WTC11 (cell line): ENCODE results near the gene PPP1R10. TPM values are rescaled to one million over a fixed set of nuclear protein-coding genes. Genes with fewer than 3 reads are reported as not detected.

Experiments
- ATAC-seq: fragments of 200-7000 bp; cut with Tn5 transposase; 2 replicates; pipeline ENCODE4 v1.10.0; 2021; ENCODE audit warnings: mild to moderate bottlenecking, moderate library complexity
- CTCF ChIA-PET: fragments of 300-600 bp; sonication (Branson Sonifier 250); formaldehyde crosslinking; loops from one replicate; lab custom pipeline; 2021; ENCODE audit warnings: antibody characterized with exemption; lab: Charles Lee
- POLR2A ChIA-PET: fragments of 350-600 bp; sonication (Branson Sonifier 250); formaldehyde crosslinking; loops from one replicate; lab custom pipeline; 2021; ENCODE audit warnings: antibody characterized with exemption; lab: Charles Lee
- DNase-seq: peaks from one replicate; pipeline ENCODE4 v3.0.0; 2021; ENCODE audit warnings: low spot score
- H3K27ac Mint-ChIP-seq: 2 replicates; pipeline ENCODE4 v1.8.0; 2021; ENCODE audit warnings: mixed read lengths
- H3K27me3 Mint-ChIP-seq: 2 replicates; pipeline ENCODE4 v1.8.0; 2021; ENCODE audit warnings: low read depth, mild to moderate bottlenecking, moderate library complexity, mixed read lengths
- H3K36me3 Mint-ChIP-seq: 2 replicates; pipeline ENCODE4 v1.8.0; 2021; ENCODE audit warnings: mixed read lengths
- H3K4me1 Mint-ChIP-seq: 2 replicates; pipeline ENCODE4 v1.8.0; 2022; ENCODE audit warnings: mixed read lengths
- H3K4me3 Mint-ChIP-seq: 2 replicates; pipeline ENCODE4 v1.8.0; 2021; ENCODE audit warnings: mild to moderate bottlenecking, moderate library complexity, mixed read lengths
- H3K9me3 Mint-ChIP-seq: 2 replicates; pipeline ENCODE4 v1.8.0; 2021; ENCODE audit warnings: mixed read lengths
- AR ChIP-seq: fragments of 250-450 bp; sonication (Bioruptor Pico); IDR thresholded peaks from 2 replicates; pipeline ENCODE4 v1.9.0; 2021; ENCODE audit warnings: mild to moderate bottlenecking
- CBFB ChIP-seq: sonication (generic); formaldehyde crosslinking; IDR thresholded peaks from 2 replicates; pipeline ENCODE4 v1.8.1; 2022; ENCODE audit warnings: mild to moderate bottlenecking, low read depth, missing genetic modification reagents
- CDX4 ChIP-seq: fragments of 250-450 bp; sonication (Bioruptor Pico); IDR thresholded peaks from 2 replicates; pipeline ENCODE4 v1.9.0; 2021; ENCODE audit warnings: moderate library complexity, mild to moderate bottlenecking, inconsistent platforms, borderline replicate concordance
- CREB1 ChIP-seq: sonication (generic); formaldehyde crosslinking; IDR thresholded peaks from 2 replicates; pipeline ENCODE4 v1.8.0; 2023; ENCODE audit warnings: mild to moderate bottlenecking, missing genetic modification reagents
- CREM ChIP-seq: sonication (generic); formaldehyde crosslinking; IDR thresholded peaks from 2 replicates; pipeline ENCODE4 v1.8.1; 2022; ENCODE audit warnings: mild to moderate bottlenecking, missing genetic modification reagents, moderate library complexity
- CTCF ChIP-seq: fragments of 200-600 bp; IDR thresholded peaks from 2 replicates; pipeline ENCODE4 v1.8.0; 2022; ENCODE audit warnings: antibody characterized with exemption
- ELF4 ChIP-seq: sonication (generic); formaldehyde crosslinking; IDR thresholded peaks from 2 replicates; pipeline ENCODE4 v1.8.1; 2022; ENCODE audit warnings: low read depth, mild to moderate bottlenecking, moderate library complexity, missing genetic modification reagents
- ESRRA ChIP-seq: sonication (generic); formaldehyde crosslinking; IDR thresholded peaks from 2 replicates; pipeline ENCODE4 v1.8.1; 2022; ENCODE audit warnings: mild to moderate bottlenecking, missing genetic modification reagents, borderline replicate concordance
- FOXJ3 ChIP-seq: sonication (generic); formaldehyde crosslinking; IDR thresholded peaks from 2 replicates; pipeline ENCODE4 v1.9.0; 2021; ENCODE audit warnings: missing genetic modification reagents, mild to moderate bottlenecking, borderline replicate concordance
- FOXP1 ChIP-seq: sonication (generic); formaldehyde crosslinking; IDR thresholded peaks from 2 replicates; pipeline ENCODE4 v1.8.0; 2022; ENCODE audit warnings: missing genetic modification reagents, mild to moderate bottlenecking, moderate library complexity, borderline replicate concordance
- GABPB1 ChIP-seq: sonication (generic); formaldehyde crosslinking; IDR thresholded peaks from 2 replicates; pipeline ENCODE4 v1.8.1; 2023; ENCODE audit warnings: mild to moderate bottlenecking, missing genetic modification reagents
- GRHL2 ChIP-seq: fragments of 250-450 bp; sonication (Bioruptor Pico); IDR thresholded peaks from 2 replicates; pipeline ENCODE4 v1.8.0; 2022; ENCODE audit warnings: mild to moderate bottlenecking, moderate library complexity; ENCODE audit not compliant: insufficient replicate concordance, severe bottlenecking
- GTF2I ChIP-seq: fragments of 250-450 bp; sonication (Bioruptor Pico); conservative IDR thresholded peaks from 2 replicates; pipeline ENCODE4 v1.4.0; 2021; ENCODE audit warnings: mild to moderate bottlenecking
- HMGXB4 ChIP-seq: sonication (generic); formaldehyde crosslinking; IDR thresholded peaks from 2 replicates; pipeline ENCODE4 v1.8.1; 2023; ENCODE audit warnings: mild to moderate bottlenecking, moderate library complexity, missing genetic modification reagents
- MAX ChIP-seq: sonication (generic); formaldehyde crosslinking; IDR thresholded peaks from 2 replicates; pipeline ENCODE4 v1.8.0; 2022; ENCODE audit warnings: mild to moderate bottlenecking, missing genetic modification reagents
- MLX ChIP-seq: sonication (generic); formaldehyde crosslinking; IDR thresholded peaks from 2 replicates; pipeline ENCODE4 v1.8.1; 2023; ENCODE audit warnings: mild to moderate bottlenecking, missing genetic modification reagents, moderate library complexity
- MYBL2 ChIP-seq: sonication (generic); formaldehyde crosslinking; IDR thresholded peaks from 2 replicates; pipeline ENCODE4 v1.8.1; 2023; ENCODE audit warnings: mild to moderate bottlenecking, moderate library complexity, missing genetic modification reagents
- NR1H2 ChIP-seq: sonication (generic); formaldehyde crosslinking; IDR thresholded peaks from 2 replicates; pipeline ENCODE4 v1.9.0; 2021; ENCODE audit warnings: mild to moderate bottlenecking, moderate library complexity, missing genetic modification reagents
- NR2C2 ChIP-seq: sonication (generic); formaldehyde crosslinking; IDR thresholded peaks from 2 replicates; pipeline ENCODE4 v1.8.0; 2022; ENCODE audit warnings: mild to moderate bottlenecking, missing genetic modification reagents
- TEAD1 ChIP-seq: sonication (generic); formaldehyde crosslinking; IDR thresholded peaks from 2 replicates; pipeline ENCODE4 v1.8.0; 2022; ENCODE audit warnings: mild to moderate bottlenecking, missing genetic modification reagents
- TEAD4 ChIP-seq: sonication (generic); formaldehyde crosslinking; IDR thresholded peaks from 2 replicates; pipeline ENCODE4 v1.8.0; 2022; ENCODE audit warnings: mild to moderate bottlenecking, missing genetic modification reagents
- ZNF138 ChIP-seq: sonication (generic); formaldehyde crosslinking; conservative IDR thresholded peaks from 2 replicates; pipeline ENCODE4 v1.8.1; 2022; ENCODE audit warnings: mild to moderate bottlenecking, moderate library complexity, missing genetic modification reagents
- ZNF219 ChIP-seq: sonication (generic); formaldehyde crosslinking; IDR thresholded peaks from 2 replicates; pipeline ENCODE4 v1.8.0; 2023; ENCODE audit warnings: missing genetic modification reagents, mild to moderate bottlenecking, borderline replicate concordance
- ZNF263 ChIP-seq: sonication (generic); formaldehyde crosslinking; IDR thresholded peaks from 2 replicates; pipeline ENCODE4 v1.8.1; 2022; ENCODE audit warnings: low read depth, mild to moderate bottlenecking, moderate library complexity, missing genetic modification reagents
- ZNF281 ChIP-seq: sonication (generic); formaldehyde crosslinking; IDR thresholded peaks from 2 replicates; pipeline ENCODE4 v1.8.0; 2023; ENCODE audit warnings: mild to moderate bottlenecking, missing genetic modification reagents
- total RNA-seq: library from RNA; stranded (reverse); gene quantifications from 3 replicates; pipeline ENCODE4 v1.2.3, GENCODE V29; 2021

Gene PPP1R10
- total RNA-seq, 1 experiment from 2014 or later, result 83.1 TPM

- ATAC-seq (no peak), DNase-seq (no peak)
- no peak for TF ChIP-seq ELF4 (CRISPR knock-in tag)
- no peak for TF ChIP-seq ZNF281 (CRISPR knock-in tag)
- TF ChIP-seq GTF2I (CRISPR knock-in tag), result no peak
- TF ChIP-seq AR (CRISPR knock-in tag), result no peak
- TF ChIP-seq MLX, result no peak
- no peak for TF ChIP-seq TEAD4 (CRISPR knock-in tag)
- no peak for TF ChIP-seq CTCF
- no peak for TF ChIP-seq CDX4
- TF ChIP-seq ZNF219 (CRISPR knock-in tag), result no peak
- TF ChIP-seq ESRRA (CRISPR knock-in tag), result no peak
- TF ChIP-seq CREB1 (CRISPR knock-in tag), result no peak
- TF ChIP-seq NR2C2, result no peak
- TF ChIP-seq ZNF263 (CRISPR knock-in tag), result no peak
- ChIA-PET POLR2A (no interaction called here), CTCF (no interaction called here)
- Mint-ChIP-seq H3K36me3 (peaks cover 10% of the 10 kb centered on the region), H3K4me3 (peak overlapping the region; percentile 99), H3K27me3 (peaks cover 10% of the 10 kb centered on the region), H3K27ac (peak overlapping the region; percentile 98), H3K9me3 (no peaks in the 10 kb centered on the region), H3K4me1 (peaks cover 33% of the 10 kb centered on the region)
These were observed 44.9 kb downstream of the PPP1R10 start for GRCh38 chr6:30572148-30572547.

GRCh38 chr6:30571762-30572082 lies 45.3 kb downstream of the PPP1R10 start:
- ChIA-PET POLR2A (interaction anchor here (0.6 to 1.1 kb wide), 6 partner anchors 15 to 90 kb away, joined by 3 to 6 read pairs (median 4); partner anchors contain the start of genes GNL1, MRPS18B, PPP1R10 and PRR3), CTCF (interaction anchor here (0.9 to 1.6 kb wide), 13 partner anchors 16 to 159 kb away, joined by 3 to 12 read pairs (median 5); no protein-coding TSS in a partner anchor)
- ATAC-seq (peak; percentile 7; the same call in 1 of the 2 replicates), DNase-seq (no peak)
- Mint-ChIP-seq H3K27ac (peak overlapping the region; percentile 98), H3K27me3 (peaks cover 10% of the 10 kb centered on the region), H3K9me3 (no peaks in the 10 kb centered on the region), H3K4me3 (peak overlapping the region; percentile 99), H3K36me3 (peaks cover 6% of the 10 kb centered on the region; the same call in 1 of the 2 replicates), H3K4me1 (peaks cover 33% of the 10 kb centered on the region)
- no peak for TF ChIP-seq GRHL2 (CRISPR knock-in tag)
- no peak for TF ChIP-seq MYBL2 (CRISPR knock-in tag)
- TF ChIP-seq CREM, result no peak
- no peak for TF ChIP-seq HMGXB4
- TF ChIP-seq TEAD1 (CRISPR knock-in tag), result no peak
- TF ChIP-seq FOXJ3 (CRISPR knock-in tag), result no peak
- TF ChIP-seq GABPB1, result no peak
- TF ChIP-seq ZNF263 (CRISPR knock-in tag), result no peak
- no peak for TF ChIP-seq NR1H2 (CRISPR knock-in tag)
- no peak for TF ChIP-seq FOXP1 (CRISPR knock-in tag)
- TF ChIP-seq CBFB (CRISPR knock-in tag), result no peak
- no peak for TF ChIP-seq ZNF138
- TF ChIP-seq MAX (CRISPR knock-in tag), result no peak
